Measurements from ENCODE around the gene RASSF10.

The RASSF10 gene

DNA sequence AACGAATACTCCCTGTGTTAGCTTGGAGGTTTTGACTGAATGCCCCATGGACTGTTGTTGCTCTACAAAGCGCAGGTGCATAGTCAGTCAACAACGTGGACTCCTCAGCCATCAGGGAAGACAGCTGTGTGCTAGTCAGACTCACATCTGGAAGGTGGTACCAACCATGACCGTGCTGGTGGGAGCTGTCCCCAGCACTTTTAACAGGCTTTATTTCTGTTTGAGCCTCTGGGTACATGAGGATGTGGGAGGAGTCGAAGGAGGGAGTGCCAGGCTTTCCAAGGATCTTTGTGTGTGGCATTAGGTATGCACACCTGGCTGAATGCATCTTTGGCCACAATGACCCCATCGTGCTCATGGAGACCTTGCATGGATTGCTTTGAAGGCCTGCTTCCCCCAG is 6.6 kb downstream of the RASSF10 start:
- TF ChIP-seq, protein P1, sequence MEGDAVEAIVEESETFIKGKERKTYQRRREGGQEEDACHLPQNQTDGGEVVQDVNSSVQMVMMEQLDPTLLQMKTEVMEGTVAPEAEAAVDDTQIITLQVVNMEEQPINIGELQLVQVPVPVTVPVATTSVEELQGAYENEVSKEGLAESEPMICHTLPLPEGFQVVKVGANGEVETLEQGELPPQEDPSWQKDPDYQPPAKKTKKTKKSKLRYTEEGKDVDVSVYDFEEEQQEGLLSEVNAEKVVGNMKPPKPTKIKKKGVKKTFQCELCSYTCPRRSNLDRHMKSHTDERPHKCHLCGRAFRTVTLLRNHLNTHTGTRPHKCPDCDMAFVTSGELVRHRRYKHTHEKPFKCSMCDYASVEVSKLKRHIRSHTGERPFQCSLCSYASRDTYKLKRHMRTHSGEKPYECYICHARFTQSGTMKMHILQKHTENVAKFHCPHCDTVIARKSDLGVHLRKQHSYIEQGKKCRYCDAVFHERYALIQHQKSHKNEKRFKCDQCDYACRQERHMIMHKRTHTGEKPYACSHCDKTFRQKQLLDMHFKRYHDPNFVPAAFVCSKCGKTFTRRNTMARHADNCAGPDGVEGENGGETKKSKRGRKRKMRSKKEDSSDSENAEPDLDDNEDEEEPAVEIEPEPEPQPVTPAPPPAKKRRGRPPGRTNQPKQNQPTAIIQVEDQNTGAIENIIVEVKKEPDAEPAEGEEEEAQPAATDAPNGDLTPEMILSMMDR (IDR thresholded peaks at IDR 0.05; ENCODE audit: insufficient read depth, low read depth, low read length, missing control alignments) = no peak
- no peak for DNase-seq (ENCODE audit: low read depth)

DNA sequence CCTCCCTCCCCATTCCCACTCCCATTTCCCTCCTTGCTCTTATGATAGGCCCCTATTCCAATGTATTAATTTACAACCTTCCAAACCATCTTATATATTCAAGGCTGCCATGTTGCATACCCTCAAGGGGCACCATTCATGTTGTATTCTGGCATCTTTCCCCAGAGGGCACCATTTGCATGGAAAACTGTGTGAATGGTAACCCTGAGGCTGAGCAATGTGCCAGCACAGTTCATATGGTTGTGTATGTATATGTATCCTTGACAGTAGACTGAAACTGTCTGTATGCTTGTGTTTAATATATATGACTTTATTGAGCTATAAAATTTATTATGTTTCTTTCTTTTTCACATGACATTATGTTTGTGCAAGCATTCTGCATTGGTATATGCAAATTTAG is 7.3 kb downstream of the RASSF10 start:
- peak; percentile 20 for DNase-seq (ENCODE audit: low read depth)
- no peak overlapping the region for H3K4me3 ChIP-seq (ENCODE audit: low read depth, low read length)
- TF ChIP-seq, protein P1 (IDR thresholded peaks at IDR 0.05; ENCODE audit: insufficient read depth, low read depth, low read length, missing control alignments) = no peak

More for the DNA sequence above, 6.6 kb downstream of the RASSF10 start:
- no peak overlapping the region for H3K4me3 ChIP-seq (ENCODE audit: low read depth, low read length)

DNA sequence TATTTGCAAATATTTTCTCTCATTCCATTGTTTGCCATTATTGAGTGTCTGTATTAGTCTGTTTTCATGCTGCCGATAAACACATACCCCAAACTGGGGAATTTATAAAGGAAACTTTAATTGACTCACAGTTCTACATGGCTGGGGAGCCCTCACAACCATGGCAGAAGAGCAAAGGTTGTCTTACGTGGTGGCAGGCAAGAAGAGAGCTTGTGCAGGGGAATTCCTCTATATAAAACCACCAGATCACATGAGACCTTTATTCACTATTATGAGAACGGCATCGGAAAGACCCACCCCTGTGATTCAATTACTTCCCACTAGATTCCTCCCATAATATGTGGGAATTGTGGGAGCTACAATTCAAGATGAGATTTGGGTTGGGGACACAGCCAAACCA is 10.2 kb downstream of the RASSF10 start:
- TF ChIP-seq, protein P1 (IDR thresholded peaks at IDR 0.05; ENCODE audit: insufficient read depth, low read depth, low read length, missing control alignments) = no peak
- no peak overlapping the region for H3K4me3 ChIP-seq (ENCODE audit: low read depth, low read length)
- no peak for DNase-seq (ENCODE audit: low read depth)

DNA sequence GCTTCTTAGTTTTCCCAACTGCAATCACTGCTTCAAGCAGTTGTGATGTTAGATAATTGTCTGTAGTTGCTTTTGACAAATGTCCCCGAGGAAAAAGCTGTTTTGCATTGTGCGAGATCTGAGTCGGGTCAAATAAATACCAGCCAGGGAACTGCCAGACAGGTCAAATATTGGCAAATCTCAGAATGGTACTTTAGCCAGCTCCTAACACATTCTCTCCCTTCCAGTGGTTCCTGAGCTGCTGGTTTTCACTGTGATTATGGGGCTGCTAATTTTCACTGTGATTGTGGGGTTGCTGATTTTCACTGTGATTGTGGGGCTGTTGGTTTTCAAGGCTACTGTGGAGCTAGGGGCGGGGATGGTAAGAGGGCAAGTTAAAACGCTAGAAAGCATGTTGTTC is 14.3 kb downstream of the RASSF10 start:
- no peak for DNase-seq (ENCODE audit: low read depth)
- TF ChIP-seq, protein P1 (IDR thresholded peaks at IDR 0.05; ENCODE audit: insufficient read depth, low read depth, low read length, missing control alignments) = no peak
- no peak overlapping the region for H3K4me3 ChIP-seq (ENCODE audit: low read depth, low read length)

DNA sequence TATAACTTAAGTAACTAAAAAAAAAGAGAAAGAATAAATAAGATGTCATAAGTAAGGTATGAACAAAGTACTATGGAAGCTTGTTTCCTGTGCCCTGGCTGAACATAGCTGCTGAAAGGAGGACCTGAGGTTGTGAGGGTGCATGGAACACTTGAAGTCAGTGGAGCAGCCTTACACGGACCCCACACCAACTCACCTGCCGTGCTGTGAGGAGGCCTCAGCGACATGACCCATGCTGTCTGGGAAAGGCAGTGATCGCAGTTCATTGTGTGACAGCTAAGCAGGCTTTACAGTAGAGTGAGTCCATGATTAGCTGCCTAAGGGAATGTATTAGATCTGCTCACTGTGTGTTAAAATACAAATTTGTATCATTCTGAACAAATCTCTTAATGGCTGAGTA is 17.6 kb downstream of the RASSF10 start:
- no peak overlapping the region for H3K4me3 ChIP-seq (ENCODE audit: low read depth, low read length)
- TF ChIP-seq, protein P1 (IDR thresholded peaks at IDR 0.05; ENCODE audit: insufficient read depth, low read depth, low read length, missing control alignments) = no peak
- DNase-seq (ENCODE audit: low read depth) = no peak

DNA sequence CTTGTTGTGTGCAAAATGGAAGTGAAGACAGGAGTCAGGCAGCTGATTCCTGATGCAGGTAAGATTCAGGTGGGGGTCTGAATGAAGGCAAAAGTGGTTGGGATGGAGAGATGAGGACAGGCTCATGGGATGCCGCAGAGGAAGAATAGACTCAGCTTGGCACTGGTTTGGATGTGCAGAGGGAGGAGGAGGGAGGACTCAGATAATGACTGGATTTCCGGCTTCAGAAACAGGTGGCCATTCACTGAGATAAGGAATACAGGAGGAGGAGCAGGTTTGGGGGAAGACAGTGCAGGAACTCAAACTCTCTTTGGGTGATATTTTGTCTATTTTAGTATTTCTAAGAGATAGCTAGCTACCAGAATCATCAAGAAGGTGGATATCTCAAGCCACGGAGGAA is 19.2 kb downstream of the RASSF10 start:
- DNase-seq (ENCODE audit: low read depth) = no peak
- TF ChIP-seq, protein P1 (IDR thresholded peaks at IDR 0.05; ENCODE audit: insufficient read depth, low read depth, low read length, missing control alignments) = no peak
- H3K4me3 ChIP-seq (ENCODE audit: low read depth, low read length) = no peak overlapping the region

DNA sequence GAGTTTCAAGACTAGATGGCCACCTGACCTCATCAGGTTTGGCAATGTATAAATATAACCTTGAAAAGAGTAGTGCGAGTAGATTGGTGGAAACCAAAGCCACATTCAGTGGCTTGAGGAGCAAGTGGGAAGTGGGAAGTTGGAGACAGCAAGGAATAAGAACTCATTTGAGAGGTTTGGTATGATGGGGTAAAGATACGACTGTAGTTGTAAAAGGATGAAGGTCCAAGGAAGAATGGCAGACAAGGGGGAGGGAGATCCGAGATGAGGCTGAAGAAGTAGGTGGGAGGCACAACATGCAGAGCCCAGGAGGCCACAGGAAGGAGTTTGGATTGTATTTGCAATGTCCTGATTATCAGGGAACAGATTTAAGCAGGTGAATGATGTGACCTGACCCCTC is 20.8 kb downstream of the RASSF10 start:
- no peak overlapping the region for H3K4me3 ChIP-seq (ENCODE audit: low read depth, low read length)
- TF ChIP-seq, protein P1 (IDR thresholded peaks at IDR 0.05; ENCODE audit: insufficient read depth, low read depth, low read length, missing control alignments) = no peak
- no peak for DNase-seq (ENCODE audit: low read depth)
